Measurements from ENCODE around the gene ARL5A.

DNA sequence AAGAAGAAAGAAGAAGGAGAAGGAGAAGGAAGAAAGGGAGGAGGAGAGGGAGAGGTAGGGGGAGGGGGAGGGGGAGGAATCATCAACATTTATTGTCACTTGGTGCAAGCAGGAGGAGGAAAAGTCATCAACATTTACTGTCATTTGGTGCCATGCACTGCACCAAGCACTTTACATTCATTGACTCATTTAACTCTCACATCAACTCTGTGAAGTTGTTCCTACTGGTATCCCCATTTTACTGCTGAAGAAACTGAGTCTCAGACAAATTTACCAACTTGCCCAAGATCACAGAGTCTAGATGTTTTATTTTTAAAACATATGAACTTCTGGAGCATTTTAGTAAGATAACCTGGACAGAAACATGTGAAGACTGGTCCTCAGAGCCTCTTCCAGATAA, 47.3 kb downstream of the ARL5A start:
- TF ChIP-seq, protein P1, sequence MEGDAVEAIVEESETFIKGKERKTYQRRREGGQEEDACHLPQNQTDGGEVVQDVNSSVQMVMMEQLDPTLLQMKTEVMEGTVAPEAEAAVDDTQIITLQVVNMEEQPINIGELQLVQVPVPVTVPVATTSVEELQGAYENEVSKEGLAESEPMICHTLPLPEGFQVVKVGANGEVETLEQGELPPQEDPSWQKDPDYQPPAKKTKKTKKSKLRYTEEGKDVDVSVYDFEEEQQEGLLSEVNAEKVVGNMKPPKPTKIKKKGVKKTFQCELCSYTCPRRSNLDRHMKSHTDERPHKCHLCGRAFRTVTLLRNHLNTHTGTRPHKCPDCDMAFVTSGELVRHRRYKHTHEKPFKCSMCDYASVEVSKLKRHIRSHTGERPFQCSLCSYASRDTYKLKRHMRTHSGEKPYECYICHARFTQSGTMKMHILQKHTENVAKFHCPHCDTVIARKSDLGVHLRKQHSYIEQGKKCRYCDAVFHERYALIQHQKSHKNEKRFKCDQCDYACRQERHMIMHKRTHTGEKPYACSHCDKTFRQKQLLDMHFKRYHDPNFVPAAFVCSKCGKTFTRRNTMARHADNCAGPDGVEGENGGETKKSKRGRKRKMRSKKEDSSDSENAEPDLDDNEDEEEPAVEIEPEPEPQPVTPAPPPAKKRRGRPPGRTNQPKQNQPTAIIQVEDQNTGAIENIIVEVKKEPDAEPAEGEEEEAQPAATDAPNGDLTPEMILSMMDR (IDR thresholded peaks at IDR 0.05), result no peak
- no peak for TF ChIP-seq POLR2A (IDR thresholded peaks at IDR 0.05)

Measured in lower leg skin (tissue), 3 donors.